Pons (tissue), 1 donor: Measurements from ENCODE around the gene ATP9B.
"Not testable (repeated sequence)": the region's sequence is repeated elsewhere in the genome, so short reads cannot be mapped to it uniquely, and the experiment has no call there.

ENCODE experiments used
- DNase-seq: peaks from one replicate; pipeline ENCODE4 v3.0.0-alpha.2; 2016; ENCODE audit warnings: low spot score

The ATP9B gene

GRCh38 chr18:79242246-79242645, 173.1 kb downstream of the ATP9B start:
- DNase-seq = no peak

GRCh38 chr18:79245517-79246001, 176.4 kb downstream of the ATP9B start:
- no peak for DNase-seq

GRCh38 chr18:79246309-79247108, 177.3 kb downstream of the ATP9B start:
- DNase-seq = peak; percentile 83

- peak; percentile 66 for DNase-seq
Observed at GRCh38 chr18:79248495-79249060, 179.4 kb downstream of the ATP9B start.

- DNase-seq = peak; percentile 74
Observed at GRCh38 chr18:79250301-79250981, 181.2 kb downstream of the ATP9B start.

GRCh38 chr18:79251021-79251420, 181.8 kb downstream of the ATP9B start:
- DNase-seq = no peak

GRCh38 chr18:79252904-79253633, 183.9 kb downstream of the ATP9B start:
- no peak for DNase-seq

GRCh38 chr18:79257480-79257879, 188.3 kb downstream of the ATP9B start:
- DNase-seq = peak; percentile 78

GRCh38 chr18:79258447-79258846, 189.3 kb downstream of the ATP9B start:
- DNase-seq = no peak

GRCh38 chr18:79259218-79259617, 190.0 kb downstream of the ATP9B start:
- DNase-seq = no peak

- no peak for DNase-seq
Observed at GRCh38 chr18:79260023-79260422, 190.8 kb downstream of the ATP9B start.

- no peak for DNase-seq
Observed at GRCh38 chr18:79260510-79260909, 191.3 kb downstream of the ATP9B start.

GRCh38 chr18:79265068-79265467, 195.9 kb downstream of the ATP9B start:
- not testable (repeated sequence) for DNase-seq

GRCh38 chr18:79271812-79272211, 202.6 kb downstream of the ATP9B start:
- DNase-seq = not testable (repeated sequence)

- no peak for DNase-seq
Observed at GRCh38 chr18:79272916-79273315, 203.7 kb downstream of the ATP9B start.

- DNase-seq = no peak
Observed at GRCh38 chr18:79274823-79275222, 205.6 kb downstream of the ATP9B start.

- no peak for DNase-seq
Observed at GRCh38 chr18:79275461-79275860, 206.3 kb downstream of the ATP9B start.

- no peak for DNase-seq
Observed at GRCh38 chr18:79275992-79276391, 206.8 kb downstream of the ATP9B start.

- no peak for DNase-seq
Observed at GRCh38 chr18:79278896-79279295, 209.7 kb downstream of the ATP9B start.

GRCh38 chr18:79283131-79283810, 214.1 kb downstream of the ATP9B start:
- DNase-seq = no peak

GRCh38 chr18:79283929-79284328, 214.7 kb downstream of the ATP9B start:
- DNase-seq = no peak

- not testable (repeated sequence) for DNase-seq
Observed at GRCh38 chr18:79285191-79285590, 216.0 kb downstream of the ATP9B start.
